HEK293 (cell line): ENCODE data around the gene CENPB.
A peak's percentile ranks its signal among the peaks of the same experiment; 100 is the strongest.

Source experiments
- ATF2 ChIP-seq: fragments of 450-650 bp; formaldehyde crosslinking; IDR thresholded peaks from 2 replicates; pipeline ENCODE4 v1.5.1; 2016; ENCODE audit warnings: missing biosample characterization, missing genetic modification characterization, low read depth
- BCL11B ChIP-seq: fragments of 450-650 bp; formaldehyde crosslinking; IDR thresholded peaks from 2 replicates; pipeline ENCODE4 v1.5.1; 2016; ENCODE audit warnings: low read depth, missing biosample characterization, missing genetic modification characterization
- KLF7 ChIP-seq: fragments of 450-650 bp; formaldehyde crosslinking; IDR thresholded peaks from 2 replicates; pipeline ENCODE4 v1.5.1; 2016; ENCODE audit warnings: missing biosample characterization, missing genetic modification characterization, borderline replicate concordance
- OVOL3 ChIP-seq: fragments of 450-650 bp; formaldehyde crosslinking; IDR thresholded peaks from 2 replicates; pipeline ENCODE4 v1.5.1; 2016; ENCODE audit warnings: missing biosample characterization, missing genetic modification characterization
- PRDM2 ChIP-seq: fragments of 450-650 bp; formaldehyde crosslinking; IDR thresholded peaks from 2 replicates; pipeline ENCODE4 v1.5.1; 2016; ENCODE audit warnings: missing biosample characterization, missing genetic modification characterization, borderline replicate concordance
- SP2 ChIP-seq: fragments of 450-650 bp; formaldehyde crosslinking; IDR thresholded peaks from 2 replicates; pipeline ENCODE4 v1.5.1; 2016; ENCODE audit warnings: missing biosample characterization, missing genetic modification characterization
- SP3 ChIP-seq: fragments of 450-650 bp; formaldehyde crosslinking; IDR thresholded peaks from 2 replicates; pipeline ENCODE4 v1.5.1; 2016; ENCODE audit warnings: missing biosample characterization, missing genetic modification characterization
- SP7 ChIP-seq: fragments of 450-650 bp; formaldehyde crosslinking; IDR thresholded peaks from 2 replicates; pipeline ENCODE4 v1.5.1; 2016; ENCODE audit warnings: missing biosample characterization, missing genetic modification characterization
- WT1 ChIP-seq: fragments of 450-650 bp; formaldehyde crosslinking; IDR thresholded peaks from 2 replicates; pipeline ENCODE4 v1.5.1; 2016; ENCODE audit warnings: missing biosample characterization, missing genetic modification characterization
- ZFHX2 ChIP-seq: fragments of 450-650 bp; formaldehyde crosslinking; conservative IDR thresholded peaks from 2 replicates; pipeline ENCODE4 v1.5.1; 2016; ENCODE audit warnings: missing biosample characterization, missing genetic modification characterization
- ZNF132 ChIP-seq: fragments of 450-650 bp; formaldehyde crosslinking; IDR thresholded peaks from 2 replicates; pipeline ENCODE4 v1.5.1; 2017; ENCODE audit warnings: missing biosample characterization, missing genetic modification characterization, borderline replicate concordance
- ZNF138 ChIP-seq: fragments of 450-650 bp; formaldehyde crosslinking; IDR thresholded peaks from 2 replicates; pipeline ENCODE4 v1.5.1; 2016; ENCODE audit warnings: missing biosample characterization, missing genetic modification characterization, borderline replicate concordance
- ZNF146 ChIP-seq: fragments of 450-650 bp; formaldehyde crosslinking; IDR thresholded peaks from 2 replicates; pipeline ENCODE4 v1.5.1; 2016; ENCODE audit warnings: missing biosample characterization, missing genetic modification characterization
- ZNF211 ChIP-seq: fragments of 450-650 bp; formaldehyde crosslinking; IDR thresholded peaks from 2 replicates; pipeline ENCODE4 v1.5.1; 2016; ENCODE audit warnings: low read depth, missing biosample characterization, missing genetic modification characterization
- ZNF23 ChIP-seq: fragments of 450-650 bp; formaldehyde crosslinking; IDR thresholded peaks from 2 replicates; pipeline ENCODE4 v1.5.1; 2016; ENCODE audit warnings: missing biosample characterization, missing genetic modification characterization, borderline replicate concordance
- ZNF24 ChIP-seq: fragments of 450-650 bp; formaldehyde crosslinking; IDR thresholded peaks from 2 replicates; pipeline ENCODE4 v1.5.1; 2016; ENCODE audit warnings: missing biosample characterization, missing genetic modification characterization
- ZNF354C ChIP-seq: fragments of 450-650 bp; formaldehyde crosslinking; IDR thresholded peaks from 2 replicates; pipeline ENCODE4 v1.5.1; 2016; ENCODE audit warnings: missing biosample characterization, missing genetic modification characterization, low read depth, borderline replicate concordance
- ZNF426 ChIP-seq: fragments of 450-650 bp; formaldehyde crosslinking; IDR thresholded peaks from 2 replicates; pipeline ENCODE4 v1.5.1; 2017; ENCODE audit warnings: missing biosample characterization, missing genetic modification characterization, mild to moderate bottlenecking, inconsistent platforms, moderate library complexity
- ZNF501 ChIP-seq: fragments of 450-650 bp; formaldehyde crosslinking; IDR thresholded peaks from 2 replicates; pipeline ENCODE4 v1.5.1; 2016; ENCODE audit warnings: missing biosample characterization, missing genetic modification characterization
- ZNF518A ChIP-seq: fragments of 450-650 bp; formaldehyde crosslinking; conservative IDR thresholded peaks from 2 replicates; pipeline ENCODE4 v1.5.1; 2016; ENCODE audit warnings: low read depth, missing biosample characterization, missing genetic modification characterization
- ZNF530 ChIP-seq: fragments of 450-650 bp; formaldehyde crosslinking; IDR thresholded peaks from 2 replicates; pipeline ENCODE4 v1.5.1; 2016; ENCODE audit warnings: low read depth, missing biosample characterization, missing genetic modification characterization
- ZNF558 ChIP-seq: fragments of 450-650 bp; formaldehyde crosslinking; IDR thresholded peaks from 2 replicates; pipeline ENCODE4 v1.5.1; 2016; ENCODE audit warnings: missing biosample characterization, missing genetic modification characterization
- ZNF585B ChIP-seq: fragments of 450-650 bp; formaldehyde crosslinking; IDR thresholded peaks from 2 replicates; pipeline ENCODE4 v1.5.1; 2016; ENCODE audit warnings: missing biosample characterization, missing genetic modification characterization
- ZNF624 ChIP-seq: fragments of 450-650 bp; formaldehyde crosslinking; IDR thresholded peaks from 2 replicates; pipeline ENCODE4 v1.5.1; 2017; ENCODE audit warnings: missing biosample characterization, missing genetic modification characterization
- ZNF658 ChIP-seq: fragments of 450-650 bp; formaldehyde crosslinking; IDR thresholded peaks from 2 replicates; pipeline ENCODE4; 2016; ENCODE audit warnings: missing biosample characterization, missing genetic modification characterization
- ZSCAN5A ChIP-seq: fragments of 450-650 bp; formaldehyde crosslinking; IDR thresholded peaks from 2 replicates; pipeline ENCODE4 v1.5.1; 2016; ENCODE audit warnings: missing biosample characterization, missing genetic modification characterization

The CENPB gene

GRCh38 chr20:3813848-3814581 lies 27.5 kb upstream of the CENPB start (continued):
- TF ChIP-seq SP2 (tag by site-specific recombination) (no peak), ZNF658 (tag by site-specific recombination) (no peak), ZNF518A (tag by site-specific recombination) (peak; percentile 96), ZNF354C (tag by site-specific recombination) (peak; percentile 76; the same call in 1 of the 2 replicates), ZNF138 (tag by site-specific recombination) (0 out of 2 replicates have a peak, but pooled peaks have one; percentile 83), ZNF530 (tag by site-specific recombination) (0 out of 2 replicates have a peak, but pooled peaks have one; percentile 60), ZNF585B (tag by site-specific recombination) (no peak), ZNF624 (no peak), BCL11B (no peak), OVOL3 (tag by site-specific recombination) (peak; percentile 67; the same call in 1 of the 2 replicates), ZNF426 (peak; percentile 97), ZNF558 (peak; percentile 87), SP7 (no peak), SP3 (tag by site-specific recombination) (peak; percentile 27; the same call in 1 of the 2 replicates), WT1 (tag by site-specific recombination) (peak; percentile 34; the same call in 1 of the 2 replicates), ZNF211 (tag by site-specific recombination) (no peak), ZNF24 (tag by site-specific recombination) (no peak), ZNF146 (tag by site-specific recombination) (no peak), ZFHX2 (tag by site-specific recombination) (peak; percentile 57), ZNF501 (tag by site-specific recombination) (0 out of 2 replicates have a peak, but pooled peaks have one; percentile 53), ZNF23 (tag by site-specific recombination) (no peak), ZNF132 (tag by site-specific recombination) (no peak), ZSCAN5A (tag by site-specific recombination) (no peak), PRDM2 (no peak), KLF7 (peak; percentile 52; the same call in 1 of the 2 replicates), ATF2 (tag by site-specific recombination) (no peak)
